ENCODE data around the gene VEZF1.

Gene VEZF1

GRCh38 chr17:57949649-57950048, 38.4 kb downstream of the VEZF1 start:
- no peak for DNase-seq (ENCODE audit: low read depth)

- no peak for DNase-seq (ENCODE audit: low read depth)
Measured at GRCh38 chr17:57948555-57949420, 39.3 kb downstream of the VEZF1 start.

DNA sequence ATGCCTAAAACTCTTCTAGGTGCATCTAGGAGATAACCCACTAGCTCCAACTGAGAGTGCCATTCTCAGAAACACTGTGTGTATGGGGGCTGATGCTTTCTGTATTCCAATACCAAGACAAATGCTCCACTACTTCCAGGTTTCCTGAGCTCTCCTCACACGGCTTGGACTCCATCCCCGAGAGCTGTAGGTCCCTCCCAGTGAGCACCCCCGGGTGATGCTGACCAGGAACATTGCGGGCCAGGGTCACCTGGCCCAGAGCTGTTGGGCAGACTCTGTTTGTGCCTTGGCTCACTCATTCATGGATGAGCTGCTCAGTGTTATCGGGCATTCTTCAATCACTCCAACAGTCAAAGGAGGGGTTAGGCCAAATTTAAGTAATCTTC, 39.9 kb downstream of the VEZF1 start:
- no peak for DNase-seq (ENCODE audit: low read depth)

DNA sequence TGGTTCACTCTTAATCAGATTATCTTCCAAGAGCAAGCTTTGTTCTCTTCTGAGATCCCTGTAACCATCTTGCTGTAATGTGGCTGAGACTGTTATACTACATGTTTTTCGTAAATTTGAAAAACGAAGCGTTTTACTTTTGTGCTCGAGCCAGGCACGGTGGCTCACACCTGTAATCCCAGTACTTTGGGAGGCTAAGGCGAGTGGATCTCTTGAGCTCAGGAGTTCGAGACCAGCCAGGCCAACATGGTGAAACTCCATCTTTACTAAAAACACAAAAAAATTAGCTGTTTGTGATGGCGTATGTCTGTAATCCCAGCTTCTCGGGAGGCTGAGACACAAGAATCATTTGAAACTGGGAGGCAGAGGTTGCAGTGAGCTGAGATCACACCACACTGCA, 40.7 kb downstream of the VEZF1 start:
- no peak for DNase-seq (ENCODE audit: low read depth)

DNA sequence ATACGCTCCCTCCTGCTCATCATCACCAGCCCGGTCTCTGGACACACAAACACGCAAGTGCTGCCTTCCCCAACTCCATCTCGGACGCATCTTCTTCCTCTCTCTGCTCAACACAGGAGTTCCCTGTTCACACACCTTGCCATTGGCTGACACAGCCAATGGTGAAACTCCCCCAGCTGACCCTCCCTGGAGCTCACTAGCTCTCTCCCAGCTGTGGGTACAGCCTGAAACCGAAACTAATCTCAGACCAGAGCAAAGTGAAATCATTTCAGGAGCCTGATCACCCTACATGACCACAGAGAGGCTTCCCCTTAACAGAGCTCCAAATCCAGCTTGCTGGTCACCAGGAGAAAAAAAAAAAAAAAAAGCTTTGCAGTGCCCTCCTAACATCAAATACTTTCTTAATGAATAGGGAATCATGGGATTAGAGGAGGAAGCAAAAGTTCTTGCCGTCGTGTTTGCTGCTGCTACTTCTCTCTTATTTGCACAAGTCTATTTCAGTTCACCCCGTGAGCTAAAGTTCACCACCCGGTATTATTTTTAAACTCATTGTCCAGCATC, 41.2 kb downstream of the VEZF1 start:
- no peak for DNase-seq (ENCODE audit: low read depth)

DNA sequence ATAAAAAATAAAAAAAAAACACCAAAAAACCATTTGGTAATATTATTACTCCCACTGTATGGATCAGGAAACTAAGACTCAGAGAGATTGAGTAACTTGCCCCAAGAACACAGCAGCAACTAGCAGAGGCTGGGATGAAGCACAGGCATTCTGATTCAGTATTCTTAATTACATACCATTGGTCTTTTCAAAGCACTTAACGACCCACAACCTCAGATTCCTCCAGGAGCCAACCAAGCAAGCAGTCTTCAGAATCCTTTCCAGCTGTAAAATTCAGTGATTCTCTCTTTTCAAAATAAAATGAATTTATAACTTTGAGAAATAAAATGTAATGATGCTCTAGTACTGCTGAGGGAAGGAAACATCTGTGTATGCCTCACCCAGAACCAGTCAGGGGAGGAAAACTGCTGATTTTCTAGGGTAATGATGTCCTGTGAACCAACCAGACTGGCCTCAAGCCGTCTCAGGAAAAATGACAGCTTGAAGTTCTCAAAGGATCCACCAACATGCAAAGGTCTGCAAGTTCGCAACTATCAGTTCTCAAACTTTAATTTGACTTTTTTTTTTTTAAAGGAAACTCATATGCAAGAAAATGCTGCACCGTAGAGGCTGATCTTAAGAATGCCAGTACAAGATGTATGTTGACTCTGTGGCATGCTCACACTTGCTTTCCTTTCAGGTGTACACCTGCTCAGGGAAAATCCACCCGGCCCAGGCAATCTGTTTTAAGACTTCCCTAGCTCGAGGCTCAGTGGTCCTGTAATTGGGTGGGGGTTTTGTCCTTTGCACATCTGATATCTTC, 41.9 kb downstream of the VEZF1 start:
- no peak for DNase-seq (ENCODE audit: low read depth)

DNA sequence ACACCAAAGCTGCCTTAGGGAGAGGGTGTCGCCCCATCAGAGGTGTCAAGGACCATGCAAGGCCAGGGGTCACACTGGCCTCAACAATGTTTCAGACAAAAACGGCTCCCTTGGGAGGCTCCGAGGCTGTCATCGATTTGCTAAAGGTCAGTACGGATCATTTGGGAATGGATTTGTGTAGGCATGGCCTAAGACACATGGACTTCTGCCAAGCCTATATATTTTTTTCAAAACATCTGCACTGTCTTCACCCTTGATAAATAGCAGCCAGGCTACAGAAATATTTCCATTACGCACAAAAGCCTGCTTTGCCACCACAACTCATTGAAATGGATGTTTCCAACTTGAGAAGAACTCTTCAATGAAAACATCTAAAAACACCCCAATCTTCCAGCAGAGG, 43.1 kb downstream of the VEZF1 start:
- no peak for DNase-seq (ENCODE audit: low read depth)

DNA sequence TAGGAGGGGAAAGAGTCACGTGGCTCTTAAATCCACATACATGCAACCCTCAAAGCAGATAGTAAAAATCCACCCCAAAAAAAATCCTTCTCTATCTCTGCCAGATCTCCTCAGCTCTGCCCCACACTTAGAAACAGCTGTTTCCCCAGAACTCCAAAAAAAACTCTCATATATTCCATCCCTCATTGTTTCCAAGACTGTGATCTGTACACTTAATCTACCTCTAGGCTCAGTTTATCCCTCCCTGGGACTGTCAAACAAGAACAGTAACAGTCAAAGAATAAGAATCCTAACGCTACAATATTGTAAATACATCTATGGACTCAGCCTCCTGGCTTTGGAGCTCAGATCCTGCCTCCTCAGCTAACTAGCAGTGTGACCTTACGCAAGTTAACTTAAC, 44.4 kb downstream of the VEZF1 start:
- DNase-seq (ENCODE audit: low read depth): no peak

GRCh38 chr17:57943140-57943539, 44.9 kb downstream of the VEZF1 start:
- no peak for DNase-seq (ENCODE audit: low read depth)

DNA sequence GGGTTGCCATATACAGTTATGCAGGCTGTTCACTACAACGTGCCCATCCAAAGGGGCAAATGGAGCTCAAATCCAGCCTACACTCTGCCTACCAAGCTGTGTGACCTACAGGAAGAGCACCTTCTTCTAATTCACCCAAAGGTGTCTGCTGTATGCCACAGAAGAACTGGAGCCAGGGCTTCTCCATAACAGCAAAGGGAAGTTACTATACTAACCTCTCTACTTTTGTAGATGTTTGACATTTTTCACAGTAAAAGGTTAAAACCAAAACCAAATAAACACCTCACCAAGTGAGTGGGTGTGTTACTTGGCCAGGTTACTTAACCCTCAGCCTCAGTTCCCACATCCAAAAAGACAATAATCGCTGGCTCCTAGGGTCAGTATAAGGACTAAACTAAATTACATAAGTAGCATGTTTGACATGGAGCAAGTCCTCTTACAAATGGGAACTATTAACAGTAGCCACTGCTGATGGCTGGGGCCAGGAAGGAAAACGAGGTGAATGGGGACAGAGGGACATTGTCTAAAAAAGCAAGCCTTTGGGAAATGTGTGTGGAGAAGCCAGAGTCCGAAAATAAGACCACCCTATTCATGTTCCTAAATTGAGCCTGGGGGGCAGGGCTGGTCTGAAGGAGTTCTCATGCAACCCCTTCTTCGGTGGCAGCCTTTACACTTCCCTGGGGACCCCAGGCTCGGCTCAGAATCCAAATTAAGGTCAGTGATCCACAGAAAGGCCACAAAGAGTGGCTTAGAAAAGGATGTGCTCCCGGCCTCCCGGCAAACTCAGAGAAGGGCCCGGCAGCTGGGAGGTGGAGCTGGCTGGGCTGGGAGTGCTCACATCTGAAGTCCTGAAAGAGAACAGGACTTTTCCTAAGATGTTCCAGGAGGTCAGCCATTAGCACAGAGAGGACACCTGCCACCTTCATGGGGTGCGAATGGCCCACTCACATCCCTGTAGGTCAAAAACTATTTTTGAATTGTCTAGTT, 46.4 kb downstream of the VEZF1 start:
- no peak for DNase-seq (ENCODE audit: low read depth)

- DNase-seq (ENCODE audit: low read depth): no peak
Measured at GRCh38 chr17:57940653-57941329, 47.3 kb downstream of the VEZF1 start.

DNA sequence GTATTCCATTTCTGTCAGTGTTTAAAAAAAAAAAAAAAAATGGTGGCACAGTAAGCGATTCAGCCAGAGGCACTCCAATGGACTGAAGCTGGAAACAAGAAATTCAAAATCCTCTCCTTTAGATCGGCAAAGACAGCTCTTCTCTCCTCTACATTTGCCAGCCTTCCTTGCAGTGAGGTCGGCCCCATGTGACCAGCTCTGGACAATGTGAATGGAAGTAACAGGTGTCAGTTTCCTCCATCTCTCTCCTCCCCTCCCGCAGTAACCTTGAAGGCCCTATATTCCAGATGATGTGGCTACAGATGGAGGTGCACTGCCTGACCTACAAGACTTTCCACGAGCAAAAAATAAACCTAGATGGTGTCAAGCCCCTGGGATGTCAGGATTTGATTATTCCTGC, 47.8 kb downstream of the VEZF1 start:
- no peak for DNase-seq (ENCODE audit: low read depth)

DNA sequence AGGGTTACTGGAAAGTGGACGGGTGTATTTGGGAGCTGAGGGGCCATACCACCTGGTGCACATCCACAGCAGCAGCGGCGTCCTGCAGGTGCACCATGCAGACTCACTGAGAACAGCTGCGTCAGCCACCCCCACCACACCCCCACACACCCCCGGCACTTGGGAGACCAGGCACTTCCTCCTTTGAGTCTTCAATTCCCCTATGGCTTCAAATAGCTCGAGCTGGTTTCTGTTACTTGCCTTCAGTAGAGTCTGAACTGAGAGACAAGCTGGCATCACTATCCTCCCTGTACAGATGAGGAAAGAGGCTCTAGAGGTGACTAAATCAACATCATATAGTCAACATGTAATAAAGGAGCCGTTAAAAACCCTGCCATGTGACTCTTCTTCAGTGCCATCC, 48.3 kb downstream of the VEZF1 start:
- no peak for DNase-seq (ENCODE audit: low read depth)

DNA sequence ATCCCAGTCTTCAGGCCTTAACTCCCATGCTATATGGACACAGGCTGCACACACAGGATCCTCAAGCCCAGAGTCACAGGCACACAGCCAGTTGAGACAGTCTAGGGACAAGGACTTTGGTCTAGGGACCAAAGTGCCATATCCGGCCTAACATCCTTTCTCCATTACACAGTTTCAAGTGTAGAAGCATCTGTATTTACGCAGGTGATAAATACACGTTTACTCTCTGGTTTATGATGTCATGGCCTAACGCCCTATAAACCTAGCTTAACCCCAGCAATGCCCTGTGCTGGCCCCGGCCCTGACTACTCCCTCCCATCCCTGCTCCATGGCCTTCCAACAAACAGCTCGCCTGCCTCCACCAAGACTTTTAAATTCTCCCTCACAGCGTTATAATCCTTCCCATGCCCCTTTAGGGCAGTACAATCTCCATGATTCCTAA, 50.0 kb downstream of the VEZF1 start:
- DNase-seq (ENCODE audit: low read depth): no peak

DNA sequence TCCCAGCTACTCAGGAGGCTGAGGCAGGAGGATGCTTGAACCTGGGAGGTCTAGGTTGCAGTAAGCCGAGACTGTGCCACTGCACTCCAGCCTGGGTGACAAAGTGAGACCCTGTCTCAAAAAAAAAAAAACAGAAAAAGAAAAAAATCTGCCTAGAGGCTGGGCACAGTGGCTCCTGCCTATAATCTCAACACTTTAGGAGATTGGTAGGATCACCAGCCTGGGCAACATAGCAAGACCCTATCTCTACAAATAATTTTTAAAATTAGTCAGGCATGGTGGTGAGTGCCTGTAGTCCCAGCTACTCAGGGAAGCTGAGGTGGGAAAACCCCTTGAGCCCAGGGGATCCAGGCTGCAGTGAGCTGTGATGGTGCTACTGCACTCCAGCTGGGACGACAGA, 50.6 kb downstream of the VEZF1 start:
- no peak for DNase-seq (ENCODE audit: low read depth)

- no peak for DNase-seq (ENCODE audit: low read depth)
Measured at GRCh38 chr17:57935833-57936807, 51.9 kb downstream of the VEZF1 start.

DNA sequence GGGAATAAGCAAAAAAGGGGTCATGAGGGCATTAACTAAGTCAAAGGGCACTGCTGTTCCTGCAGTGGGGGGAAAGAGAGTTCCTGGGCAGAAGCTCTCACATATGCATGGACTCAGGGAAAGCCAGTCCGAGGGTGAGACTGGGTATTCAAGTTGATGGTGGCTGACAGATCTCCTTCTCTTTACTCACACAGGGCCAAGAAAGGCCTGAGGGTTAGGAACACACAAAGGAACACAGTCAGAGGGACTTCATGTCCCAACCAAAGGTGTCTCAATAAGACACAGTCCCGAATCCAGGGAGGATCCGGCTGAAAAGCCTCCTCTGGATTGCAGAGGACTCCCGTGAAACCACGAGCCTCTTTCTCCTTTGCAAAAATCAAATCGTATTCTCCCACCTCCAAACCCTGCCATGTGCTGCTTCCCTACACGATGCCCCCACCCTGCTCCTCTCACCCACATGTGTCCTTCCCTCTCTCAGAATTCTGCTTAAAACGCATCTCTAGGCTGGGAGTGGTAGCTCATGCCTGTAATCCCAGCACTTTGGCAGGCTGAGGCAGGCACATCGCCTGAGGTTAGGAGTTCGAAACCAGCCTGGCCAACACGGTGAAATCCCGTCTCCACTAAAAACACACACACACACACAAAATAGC, 56.4 kb downstream of the VEZF1 start:
- DNase-seq (ENCODE audit: low read depth): no peak

DNA sequence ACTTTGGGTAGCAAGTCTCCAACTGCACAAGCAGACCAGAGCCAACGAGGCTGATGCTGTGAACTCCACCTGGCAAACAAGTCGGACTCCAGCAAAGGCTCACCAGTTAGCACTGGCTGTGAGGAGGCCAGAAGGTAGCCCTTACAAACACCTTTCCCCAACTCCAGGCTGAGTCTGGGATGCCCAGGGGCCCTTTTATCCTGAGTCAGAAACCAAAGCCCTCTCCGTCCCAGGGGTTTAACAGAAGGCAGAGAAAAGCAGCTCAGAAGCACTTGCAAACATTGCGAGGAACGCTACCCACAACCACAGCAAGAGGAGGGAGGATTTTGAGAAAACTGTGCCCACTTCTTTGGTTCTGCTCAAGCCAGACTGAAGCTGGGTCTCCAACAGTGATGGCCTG, 57.8 kb downstream of the VEZF1 start:
- no peak for DNase-seq (ENCODE audit: low read depth)

DNA sequence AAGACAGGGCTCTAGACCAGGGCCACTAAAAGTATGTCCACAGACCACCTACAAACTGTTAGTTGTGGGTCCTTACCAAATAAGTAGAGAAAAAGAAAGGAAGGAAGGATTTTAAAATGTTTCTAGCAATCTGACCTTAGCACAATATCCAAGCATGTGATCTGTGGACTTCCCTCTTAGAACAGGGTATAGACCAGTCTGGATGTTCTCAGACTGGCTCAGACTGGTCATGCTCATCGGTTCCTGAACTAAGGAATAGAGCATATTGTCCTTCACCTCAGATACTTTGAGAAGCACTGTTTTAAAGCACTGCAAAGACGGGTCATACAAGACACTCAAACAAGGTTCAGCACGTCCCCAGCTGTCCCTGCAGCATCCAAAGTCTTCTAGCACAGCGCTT, 58.7 kb downstream of the VEZF1 start:
- no peak for DNase-seq (ENCODE audit: low read depth)

DNA sequence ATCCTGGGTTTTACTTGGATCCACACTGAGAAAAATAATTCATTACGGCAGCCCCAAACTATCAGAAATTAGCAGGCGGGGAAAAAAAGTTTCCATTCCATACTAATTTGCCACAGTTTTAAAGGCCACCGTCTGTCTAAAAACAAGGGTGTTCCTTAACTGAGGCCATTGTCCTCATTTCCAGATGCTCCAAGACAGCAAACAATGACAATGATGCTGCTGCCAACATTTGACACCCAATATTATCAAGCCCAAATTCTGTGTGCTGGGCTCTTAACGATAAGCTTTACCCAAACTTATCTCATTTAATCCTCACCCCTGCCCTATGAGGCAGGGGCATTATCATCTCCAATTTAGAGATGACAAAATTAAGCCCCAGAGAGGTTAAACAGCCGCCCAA, 59.1 kb downstream of the VEZF1 start:
- no peak for DNase-seq (ENCODE audit: low read depth)

Data from activated T-helper 1 cell treated with Interleukin-2 at 50 U/mL for 16 hours (primary cell).